SK-N-MC (cell line): ENCODE measurements around the gene PRKG1.

ENCODE experiments used
- EZH2 ChIP-seq: fragments of 200-600 bp; sonication (generic); IDR thresholded peaks from one replicate; pipeline ENCODE4 v1.6.1; 2017; ENCODE audit warnings: antibody characterized with exemption
- FOXP2 ChIP-seq: optimal IDR thresholded peaks from 2 replicates; pipeline ENCODE3; 2011; ENCODE audit warnings: mild to moderate bottlenecking, moderate library complexity; ENCODE audit not compliant: insufficient read depth; ENCODE audit errors: extremely low read length, control extremely low read depth
- POLR2AphosphoS5 ChIP-seq: IDR thresholded peaks from 2 replicates; pipeline ENCODE4 v1.6.1; 2012; ENCODE audit warnings: mild to moderate bottlenecking, low read depth, low read length, borderline replicate concordance

GRCh38 chr10:52308251-52309031, 1234.2 kb downstream of the PRKG1 start:
- no peak for TF ChIP-seq FOXP2
- TF ChIP-seq EZH2 = no peak
- TF ChIP-seq POLR2AphosphoS5 = no peak
